Measurements from ENCODE around the gene ZNF212. TPM values are rescaled to one million over a fixed set of nuclear protein-coding genes. Genes with fewer than 3 reads are reported as not detected.
A peak's percentile ranks its signal among the peaks of the same experiment; 100 is the strongest.

Gene ZNF212
- total and polyA plus RNA-seq, 9 of the 15 experiments (the other 6 are each of a cell fraction or from before 2014, with no cell fraction given), result 1.8 to 21.4 (median 7.2) TPM

- no peak for TF ChIP-seq CEBPZ (IDR thresholded peaks at IDR 0.05; ENCODE audit: borderline replicate concordance, low read depth, low read length)
- no peak for TF ChIP-seq ZNF324 (CRISPR knock-in tag; IDR thresholded peaks at IDR 0.05)
- 0 out of 2 replicates have a peak, but pooled peaks have one; percentile 85 for TF ChIP-seq E2F5 (CRISPR knock-in tag; IDR thresholded peaks at IDR 0.05)
- TF ChIP-seq POLR2AphosphoS5 (IDR thresholded peaks at IDR 0.05; ENCODE audit: control insufficient read depth, insufficient read depth, low read depth, low read length), result peak; percentile 88; the same call in 1 of the 2 replicates
- TF ChIP-seq NBN (IDR thresholded peaks at IDR 0.05; ENCODE audit: low read depth), result peak; percentile 49; the same call in 1 of the 2 replicates
- TF ChIP-seq SREBF2 (CRISPR knock-in tag; IDR thresholded peaks at IDR 0.05), result no peak
- no peak for TF ChIP-seq U2AF2 (optimal IDR thresholded peaks at IDR 0.05; ENCODE audit: low read depth, low read length)
- peak in 1 of 2 experiments; percentile 94; a peak in 2 of 4 replicates for TF ChIP-seq ZNF639 (CRISPR knock-in tag; conservative IDR thresholded peaks at IDR 0.05 in 1 of 2, IDR thresholded peaks at IDR 0.05 in 1 of 2)
- peak; percentile 90 for TF ChIP-seq MTA3 (IDR thresholded peaks at IDR 0.05; ENCODE audit: borderline replicate concordance)
- TF ChIP-seq ZNF311 (CRISPR knock-in tag; IDR thresholded peaks at IDR 0.05), result no peak
- TF ChIP-seq GATAD2A (IDR thresholded peaks at IDR 0.05), result 0 out of 2 replicates have a peak, but pooled peaks have one; percentile 35
- TF ChIP-seq SIRT6 (IDR thresholded peaks at IDR 0.05; ENCODE audit: low read depth, low read length), result no peak
- no peak for TF ChIP-seq CCAR2 (IDR thresholded peaks at IDR 0.05; ENCODE audit: low read depth, low read length)
- TF ChIP-seq YBX1 (IDR thresholded peaks at IDR 0.05), result no peak
- TF ChIP-seq ZNF699 (CRISPR knock-in tag; IDR thresholded peaks at IDR 0.05; ENCODE audit: insufficient replicate concordance), result no peak
- peak; percentile 97 for TF ChIP-seq RBFOX2 (IDR thresholded peaks at IDR 0.05; ENCODE audit: low read depth, low read length)
- TF ChIP-seq ZNF274 (IDR thresholded peaks at IDR 0.05; ENCODE audit: borderline replicate concordance, low read depth, low read length), result no peak
- no peak for TF ChIP-seq PTTG1 (tag; IDR thresholded peaks at IDR 0.05; ENCODE audit: low read depth)
- TF ChIP-seq FOXM1 (IDR thresholded peaks at IDR 0.05; ENCODE audit: low read depth), result no peak
- 0 out of 2 replicates have a peak, but pooled peaks have one; percentile 28 for TF ChIP-seq FOXM1 (CRISPR knock-in tag; IDR thresholded peaks at IDR 0.05; ENCODE audit: low read depth)
- peak; percentile 76 for TF ChIP-seq MAX (CRISPR knock-in tag; IDR thresholded peaks at IDR 0.05)
Measured at GRCh38 chr7:149195180-149196150, 44.0 kb upstream of the ZNF212 start, which contains the start of gene ZNF282 (continued).

Data from K562 (cell line).